ENCODE measurements around the gene PRSS23. TPM values are rescaled to one million over a fixed set of nuclear protein-coding genes. Genes with fewer than 3 reads are reported as not detected.

PRSS23 gene
- total RNA-seq, 1 donor from 2014 or later = 38.5 TPM

DNA sequence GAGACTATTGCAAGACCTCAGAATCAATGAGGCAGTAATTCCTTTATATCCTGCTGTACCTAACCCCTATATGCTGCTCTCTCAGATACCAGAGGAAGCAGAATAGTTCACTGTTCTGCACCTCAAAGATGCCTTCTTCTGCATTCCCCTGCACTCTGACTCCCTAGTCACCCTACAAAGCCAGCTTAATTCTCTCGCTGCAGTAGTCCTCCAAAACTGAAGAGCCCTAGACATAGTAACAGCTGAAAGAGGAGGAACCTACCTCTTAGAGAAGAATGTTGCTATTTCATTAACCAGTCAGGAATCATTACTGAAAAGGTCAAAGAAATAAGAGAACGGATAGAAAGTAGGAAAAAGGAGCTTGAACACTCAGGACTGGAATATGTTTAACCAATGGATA lies 49.3 kb downstream of the PRSS23 start:
- Histone ChIP-seq H3K4me3 (ENCODE audit: low read depth, low read length) (no peak overlapping the region), H3K27me3 (ENCODE audit: control insufficient read depth, insufficient read depth, low read length) (no peaks in the 10 kb centered on the region), H3K36me3 (ENCODE audit: control insufficient read depth, insufficient read depth, low read length) (no peaks in the 10 kb centered on the region)
- TF ChIP-seq, protein P1, sequence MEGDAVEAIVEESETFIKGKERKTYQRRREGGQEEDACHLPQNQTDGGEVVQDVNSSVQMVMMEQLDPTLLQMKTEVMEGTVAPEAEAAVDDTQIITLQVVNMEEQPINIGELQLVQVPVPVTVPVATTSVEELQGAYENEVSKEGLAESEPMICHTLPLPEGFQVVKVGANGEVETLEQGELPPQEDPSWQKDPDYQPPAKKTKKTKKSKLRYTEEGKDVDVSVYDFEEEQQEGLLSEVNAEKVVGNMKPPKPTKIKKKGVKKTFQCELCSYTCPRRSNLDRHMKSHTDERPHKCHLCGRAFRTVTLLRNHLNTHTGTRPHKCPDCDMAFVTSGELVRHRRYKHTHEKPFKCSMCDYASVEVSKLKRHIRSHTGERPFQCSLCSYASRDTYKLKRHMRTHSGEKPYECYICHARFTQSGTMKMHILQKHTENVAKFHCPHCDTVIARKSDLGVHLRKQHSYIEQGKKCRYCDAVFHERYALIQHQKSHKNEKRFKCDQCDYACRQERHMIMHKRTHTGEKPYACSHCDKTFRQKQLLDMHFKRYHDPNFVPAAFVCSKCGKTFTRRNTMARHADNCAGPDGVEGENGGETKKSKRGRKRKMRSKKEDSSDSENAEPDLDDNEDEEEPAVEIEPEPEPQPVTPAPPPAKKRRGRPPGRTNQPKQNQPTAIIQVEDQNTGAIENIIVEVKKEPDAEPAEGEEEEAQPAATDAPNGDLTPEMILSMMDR (IDR thresholded peaks at IDR 0.05; ENCODE audit: insufficient read depth, low read length, poor library complexity, severe bottlenecking) = no peak
- no peak for DNase-seq (ENCODE audit: low read depth)

Other genes with a start within 250 kb of the PRSS23 start
- gene ME3, start 127.9 kb upstream of the PRSS23 start, total RNA-seq = 35.7 and 43.1 TPM in 2 replicates
- gene FZD4, start 154.9 kb downstream of the PRSS23 start, total RNA-seq = 7.1 and 7.5 TPM in 2 replicates
- 13.1 and 14.5 TPM in 2 replicates for gene TMEM135, start 237.4 kb downstream of the PRSS23 start, total RNA-seq

All from kidney epithelial cell (primary cell).